Neural progenitor cell (in vitro differentiated cells): ENCODE results near the gene DPH5. TPM values are rescaled to one million over a fixed set of nuclear protein-coding genes. Genes with fewer than 3 reads are reported as not detected.

Experiments
- DNase-seq: peaks from one replicate; pipeline ENCODE4 v3.0.0-alpha.2; 2016; ENCODE audit warnings: low spot score
- H2AFZ ChIP-seq: fragments of 200-600 bp; sonication (generic); replicated peaks from 2 replicates; pipeline ENCODE4 v1.6.1; 2016; ENCODE audit warnings: antibody characterized with exemption
- H3F3A ChIP-seq: fragments of 200-600 bp; sonication (generic); 2 replicates; pipeline ENCODE4 v1.6.1; 2016; ENCODE audit warnings: antibody characterized with exemption, low read depth
- H3K27ac ChIP-seq: fragments of 200-600 bp; sonication (generic); 2 replicates; pipeline ENCODE4 v1.5.1; 2016; ENCODE audit warnings: mild to moderate bottlenecking
- H3K27me3 ChIP-seq: fragments of 200-600 bp; sonication (generic); 2 replicates; pipeline ENCODE4 v1.6.1; 2016; ENCODE audit warnings: mild to moderate bottlenecking, moderate library complexity
- H3K36me3 ChIP-seq: fragments of 200-600 bp; sonication (generic); 2 replicates; pipeline ENCODE4 v1.5.1; 2016
- H3K4me1 ChIP-seq: fragments of 200-600 bp; sonication (generic); 2 replicates; pipeline ENCODE4 v1.6.1; 2016; ENCODE audit warnings: mixed run types
- H3K4me2 ChIP-seq: fragments of 200-600 bp; sonication (generic); 2 replicates; pipeline ENCODE4 v1.6.1; 2016
- H3K4me3 ChIP-seq: fragments of 200-600 bp; sonication (generic); 2 replicates; pipeline ENCODE4 v1.5.1; 2016
- H3K79me2 ChIP-seq: fragments of 200-600 bp; sonication (generic); 2 replicates; pipeline ENCODE4 v1.6.1; 2016; ENCODE audit warnings: low read depth
- H3K9ac ChIP-seq: fragments of 200-600 bp; sonication (generic); 2 replicates; pipeline ENCODE4 v1.6.1; 2016
- H3K9me3 ChIP-seq: fragments of 200-600 bp; sonication (generic); 2 replicates; pipeline ENCODE4 v1.5.1; 2016; ENCODE audit warnings: low read depth
- H4K20me1 ChIP-seq: fragments of 200-600 bp; sonication (generic); 2 replicates; pipeline ENCODE4 v1.6.1; 2016; ENCODE audit warnings: low read depth
- H3K27ac Mint-ChIP-seq: 3 replicates; pipeline ENCODE4 v1.8.0; 2021; ENCODE audit warnings: mixed read lengths
- H3K27me3 Mint-ChIP-seq: 2 replicates; pipeline ENCODE4 v1.8.0; 2022; ENCODE audit warnings: low read depth, mild to moderate bottlenecking, inconsistent platforms, moderate library complexity, mixed read lengths; ENCODE audit not compliant: insufficient read depth
- H3K36me3 Mint-ChIP-seq: 3 replicates; pipeline ENCODE4 v1.8.0; 2021; ENCODE audit warnings: mixed read lengths
- H3K4me1 Mint-ChIP-seq: 3 replicates; pipeline ENCODE4 v1.8.0; 2021; ENCODE audit warnings: mixed read lengths
- H3K4me3 Mint-ChIP-seq: 3 replicates; pipeline ENCODE4 v1.8.0; 2021; ENCODE audit warnings: mild to moderate bottlenecking, moderate library complexity, mixed read lengths
- H3K9me3 Mint-ChIP-seq: 3 replicates; pipeline ENCODE4 v1.8.0; 2020; ENCODE audit warnings: mixed read lengths
- EZH2 ChIP-seq: fragments of 200-600 bp; sonication (generic); IDR thresholded peaks from 2 replicates; pipeline ENCODE4 v1.6.1; 2017; ENCODE audit warnings: antibody characterized with exemption, mild to moderate bottlenecking, moderate library complexity
- EZH2phosphoT487 ChIP-seq: fragments of 200-600 bp; sonication (generic); IDR thresholded peaks from 2 replicates; pipeline ENCODE4 v1.6.1; 2017; ENCODE audit warnings: antibody characterized with exemption
- total RNA-seq: library from RNA; depleted of rRNA; stranded (reverse); fragments of >200 nt; gene quantifications from 2 replicates; pipeline ENCODE4 v1.2.3, GENCODE V29; 2015; ENCODE audit warnings: low replicate concordance
- TF ChIP-seq, protein P1 (sequence below): fragments of 200-600 bp; sonication (generic); IDR thresholded peaks from 2 replicates; pipeline ENCODE4 v1.5.1; 2017; ENCODE audit warnings: antibody characterized with exemption, mild to moderate bottlenecking

Gene DPH5
- total RNA-seq, 1 donor from 2014 or later = 99.4 TPM

DNA sequence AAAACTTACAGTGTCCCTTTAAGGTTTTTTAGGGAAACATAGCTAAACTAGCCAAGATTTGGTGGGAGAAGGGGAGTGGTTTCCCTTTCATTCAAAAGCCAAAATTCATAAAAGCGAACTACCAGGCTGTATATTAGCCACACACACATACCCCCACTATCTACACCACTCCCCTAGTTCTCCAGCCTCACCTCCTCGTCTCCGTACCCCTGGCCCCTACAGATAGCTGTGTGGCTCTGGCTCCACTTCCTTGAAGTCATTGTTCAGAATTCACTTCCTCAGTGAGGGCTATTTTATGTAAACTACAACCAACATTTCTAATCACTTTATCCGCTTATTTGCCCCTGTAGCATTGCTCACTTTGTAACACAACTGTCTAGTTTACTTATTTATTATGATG, 5.3 kb upstream of the DPH5 start:
- Histone ChIP-seq H3K36me3 (no peaks in the 10 kb centered on the region), H3K4me3 (no peak overlapping the region), H4K20me1 (no peaks in the 10 kb centered on the region), H3K27ac (no peak overlapping the region), H3K4me1 (peaks cover 10% of the 10 kb centered on the region), H3K79me2 (peaks cover 51% of the 10 kb centered on the region), H3K9me3 (no peaks in the 10 kb centered on the region), H3K9ac (no peak overlapping the region), H2AFZ (no peak overlapping the region), H3K4me2 (no peak overlapping the region), H3K27me3 (no peaks in the 10 kb centered on the region), H3F3A (no peaks in the 10 kb centered on the region)
- Mint-ChIP-seq H3K4me1 (peaks cover 16% of the 10 kb centered on the region), H3K27ac (no peak overlapping the region), H3K4me3 (no peak overlapping the region), H3K36me3 (peaks cover 18% of the 10 kb centered on the region), H3K9me3 (peaks cover 2% of the 10 kb centered on the region), H3K27me3 (peaks cover 6% of the 10 kb centered on the region)
- TF ChIP-seq EZH2phosphoT487 (no peak), EZH2 (no peak)
- TF ChIP-seq, protein P1, sequence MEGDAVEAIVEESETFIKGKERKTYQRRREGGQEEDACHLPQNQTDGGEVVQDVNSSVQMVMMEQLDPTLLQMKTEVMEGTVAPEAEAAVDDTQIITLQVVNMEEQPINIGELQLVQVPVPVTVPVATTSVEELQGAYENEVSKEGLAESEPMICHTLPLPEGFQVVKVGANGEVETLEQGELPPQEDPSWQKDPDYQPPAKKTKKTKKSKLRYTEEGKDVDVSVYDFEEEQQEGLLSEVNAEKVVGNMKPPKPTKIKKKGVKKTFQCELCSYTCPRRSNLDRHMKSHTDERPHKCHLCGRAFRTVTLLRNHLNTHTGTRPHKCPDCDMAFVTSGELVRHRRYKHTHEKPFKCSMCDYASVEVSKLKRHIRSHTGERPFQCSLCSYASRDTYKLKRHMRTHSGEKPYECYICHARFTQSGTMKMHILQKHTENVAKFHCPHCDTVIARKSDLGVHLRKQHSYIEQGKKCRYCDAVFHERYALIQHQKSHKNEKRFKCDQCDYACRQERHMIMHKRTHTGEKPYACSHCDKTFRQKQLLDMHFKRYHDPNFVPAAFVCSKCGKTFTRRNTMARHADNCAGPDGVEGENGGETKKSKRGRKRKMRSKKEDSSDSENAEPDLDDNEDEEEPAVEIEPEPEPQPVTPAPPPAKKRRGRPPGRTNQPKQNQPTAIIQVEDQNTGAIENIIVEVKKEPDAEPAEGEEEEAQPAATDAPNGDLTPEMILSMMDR = no peak
- DNase-seq = no peak

DNA sequence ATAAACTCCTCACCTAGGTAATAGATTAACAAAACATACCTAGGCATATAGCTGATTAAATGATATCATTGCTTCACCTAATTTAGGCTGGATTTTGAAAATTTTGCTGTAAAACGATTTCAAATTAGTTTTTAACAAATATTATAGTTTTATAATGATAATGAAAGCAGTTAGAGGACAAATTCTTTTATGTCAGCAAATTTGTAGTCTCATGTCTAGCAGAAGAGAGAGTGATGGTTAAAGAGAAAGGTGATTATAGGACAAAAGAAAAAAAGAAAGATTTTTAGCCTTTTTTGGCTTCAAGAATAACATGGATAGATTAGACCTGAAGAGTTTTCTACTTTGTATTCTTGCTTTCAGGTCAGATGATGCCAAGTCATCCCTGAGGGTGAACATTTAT, 3.6 kb upstream of the DPH5 start:
- H3K4me1 Mint-ChIP-seq = peaks cover 18% of the 10 kb centered on the region
- Histone ChIP-seq H3K4me2 (no peak overlapping the region), H3F3A (no peaks in the 10 kb centered on the region)

DNA sequence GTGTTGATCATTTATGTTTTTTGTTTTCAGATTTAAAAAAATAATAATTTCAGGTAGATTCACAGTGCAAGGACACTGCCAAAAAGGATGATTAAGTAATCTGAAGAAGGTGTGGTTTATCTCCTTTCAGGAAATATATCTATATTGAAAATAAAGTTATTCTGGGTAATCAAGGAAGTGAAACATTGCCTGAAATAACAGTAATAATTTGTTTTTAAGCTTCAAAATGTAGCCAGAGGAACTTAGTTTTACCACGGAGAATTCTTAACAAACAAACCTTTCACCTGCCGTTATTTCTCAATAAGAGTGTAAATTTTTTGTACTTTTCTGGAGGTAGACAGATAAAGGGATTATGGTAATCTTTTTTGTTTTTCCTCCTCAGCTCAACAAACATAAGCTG, 2.9 kb upstream of the DPH5 start:
- Histone ChIP-seq H3K9me3 (no peaks in the 10 kb centered on the region), H3K9ac (no peak overlapping the region), H3K79me2 (peaks cover 56% of the 10 kb centered on the region), H3K27ac (no peak overlapping the region), H3F3A (no peaks in the 10 kb centered on the region), H3K4me2 (no peak overlapping the region), H3K27me3 (no peaks in the 10 kb centered on the region), H3K36me3 (no peaks in the 10 kb centered on the region), H3K4me1 (peaks cover 16% of the 10 kb centered on the region), H2AFZ (no peak overlapping the region), H3K4me3 (no peak overlapping the region), H4K20me1 (no peaks in the 10 kb centered on the region)
- peaks cover 21% of the 10 kb centered on the region for H3K4me1 Mint-ChIP-seq
- no peak overlapping the region for H3K27ac Mint-ChIP-seq
- TF ChIP-seq EZH2phosphoT487 = no peak
- TF ChIP-seq, protein P1 = no peak
- DNase-seq = no peak
- no peak overlapping the region for H3K4me3 Mint-ChIP-seq
- peaks cover 2% of the 10 kb centered on the region for H3K9me3 Mint-ChIP-seq
- H3K27me3 Mint-ChIP-seq = peaks cover 6% of the 10 kb centered on the region
- H3K36me3 Mint-ChIP-seq = peaks cover 18% of the 10 kb centered on the region

More for the DNA sequence above, 3.6 kb upstream of the DPH5 start:
- H3K27ac Mint-ChIP-seq = no peak overlapping the region
- Histone ChIP-seq H3K4me1 (peaks cover 16% of the 10 kb centered on the region), H3K36me3 (no peaks in the 10 kb centered on the region), H2AFZ (no peak overlapping the region), H3K79me2 (peaks cover 55% of the 10 kb centered on the region), H3K9me3 (no peaks in the 10 kb centered on the region), H4K20me1 (no peaks in the 10 kb centered on the region), H3K4me3 (no peak overlapping the region), H3K27ac (no peak overlapping the region), H3K9ac (no peak overlapping the region), H3K27me3 (no peaks in the 10 kb centered on the region)
- no peak for DNase-seq
- H3K9me3 Mint-ChIP-seq = peaks cover 2% of the 10 kb centered on the region
- TF ChIP-seq, protein P1 = no peak
- TF ChIP-seq EZH2 = no peak
- TF ChIP-seq EZH2phosphoT487 = no peak
- H3K36me3 Mint-ChIP-seq = peaks cover 18% of the 10 kb centered on the region
- H3K27me3 Mint-ChIP-seq = peaks cover 6% of the 10 kb centered on the region
- H3K4me3 Mint-ChIP-seq = no peak overlapping the region
